HG03521 (cell line): Measurements from ENCODE around the gene SAMD4A.

Experiments
- ATAC-seq: cut with Tn5 transposase; IDR thresholded peaks from one replicate; pipeline ENCODE4 v1.9.1; 2021; ENCODE audit warnings: mild to moderate bottlenecking, moderate library complexity; ENCODE audit not compliant: unreplicated experiment

Gene SAMD4A

GRCh38 chr14:54812617-54813016 lies 245.7 kb downstream of the SAMD4A start:
- ATAC-seq: no peak

- ATAC-seq: no peak
These were observed 246.2 kb downstream of the SAMD4A start for GRCh38 chr14:54813081-54813480.

- ATAC-seq: no peak
These were observed 247.1 kb downstream of the SAMD4A start for GRCh38 chr14:54814076-54814475.

- ATAC-seq: no peak
These were observed 248.1 kb downstream of the SAMD4A start for GRCh38 chr14:54815016-54815415.

DNA sequence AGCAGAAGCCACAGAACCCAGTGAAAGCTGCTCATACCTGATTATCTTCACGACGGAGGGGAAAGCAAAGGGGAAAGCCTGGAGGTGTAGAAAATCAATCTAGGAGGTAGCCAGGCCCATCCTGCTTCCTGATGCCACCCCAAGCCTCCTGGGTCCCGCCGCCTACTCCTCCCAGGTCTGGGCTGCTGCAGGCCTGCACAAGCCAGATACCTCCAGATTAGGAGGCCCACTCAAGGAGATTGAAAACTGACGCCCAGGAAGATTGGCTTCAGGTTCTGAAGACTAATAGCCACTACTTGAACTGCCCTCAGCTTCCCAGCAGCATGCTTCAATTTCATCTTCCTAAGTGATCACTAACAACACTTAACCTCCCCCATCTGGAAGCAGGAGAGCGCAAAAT lies 248.6 kb downstream of the SAMD4A start:
- no peak for ATAC-seq

- no peak for ATAC-seq
These were observed 249.5 kb downstream of the SAMD4A start for GRCh38 chr14:54816450-54816849.

DNA sequence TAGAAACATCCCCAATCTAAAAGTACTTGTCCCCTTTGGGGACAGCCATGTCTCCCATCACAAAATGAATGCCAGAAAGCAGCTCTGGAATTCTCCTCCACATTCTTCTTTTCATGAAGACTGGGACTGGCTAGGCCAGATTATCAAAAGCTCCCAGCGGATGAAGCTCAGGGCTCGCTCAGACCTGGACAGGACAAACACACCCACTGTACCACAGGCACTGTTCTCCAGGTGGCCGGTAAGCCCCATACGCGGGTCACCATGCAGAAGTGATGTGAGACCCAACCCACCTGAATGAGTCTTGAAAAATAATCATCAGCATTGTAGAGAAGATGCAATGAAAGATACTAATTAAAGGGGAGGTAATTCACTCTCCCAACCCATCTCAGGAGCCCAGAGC lies 250.6 kb downstream of the SAMD4A start:
- ATAC-seq: no peak

- ATAC-seq: no peak
These were observed 251.5 kb downstream of the SAMD4A start for GRCh38 chr14:54818201-54819133.

DNA sequence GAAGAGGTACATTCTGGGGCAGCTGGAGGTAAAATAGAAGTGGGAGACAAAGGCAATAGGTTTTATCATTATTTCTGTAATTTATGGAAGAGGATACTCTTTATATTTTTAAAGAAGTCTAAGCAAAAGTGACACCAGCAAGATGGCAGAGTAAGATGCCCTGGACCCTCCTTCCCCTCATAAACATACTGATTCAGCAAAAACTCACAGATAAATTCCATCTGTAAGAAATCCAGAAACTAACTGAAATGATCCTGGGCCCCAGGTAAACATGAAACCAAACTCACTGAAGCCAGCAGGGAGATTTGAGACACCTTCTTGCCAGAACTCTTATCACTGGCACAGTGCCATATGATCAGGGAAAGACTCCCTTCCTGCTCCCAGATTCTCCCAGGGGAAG lies 255.8 kb downstream of the SAMD4A start:
- ATAC-seq: no peak

GRCh38 chr14:54823757-54824549 lies 257.0 kb downstream of the SAMD4A start:
- ATAC-seq: no peak

DNA sequence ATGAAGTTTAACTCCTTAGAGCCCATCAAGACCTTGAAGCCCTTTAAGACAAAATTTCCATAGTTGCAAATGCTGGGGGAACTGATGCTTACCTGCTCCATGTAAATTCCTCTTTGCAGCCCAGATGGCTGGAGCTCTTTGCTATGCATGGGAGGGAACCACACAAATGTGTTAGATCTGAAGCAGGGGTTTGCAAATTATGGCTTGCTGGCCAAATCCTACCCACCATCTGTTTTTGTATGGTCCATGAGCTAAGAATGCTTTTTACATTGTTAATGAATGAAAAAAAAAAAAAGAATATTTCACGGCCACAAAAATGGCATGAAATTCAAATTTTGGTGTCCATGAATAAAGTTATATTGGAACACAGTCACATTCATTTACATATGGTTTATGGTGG lies 261.1 kb downstream of the SAMD4A start:
- ATAC-seq: no peak

GRCh38 chr14:54829486-54830224 lies 262.7 kb downstream of the SAMD4A start:
- ATAC-seq: no peak

DNA sequence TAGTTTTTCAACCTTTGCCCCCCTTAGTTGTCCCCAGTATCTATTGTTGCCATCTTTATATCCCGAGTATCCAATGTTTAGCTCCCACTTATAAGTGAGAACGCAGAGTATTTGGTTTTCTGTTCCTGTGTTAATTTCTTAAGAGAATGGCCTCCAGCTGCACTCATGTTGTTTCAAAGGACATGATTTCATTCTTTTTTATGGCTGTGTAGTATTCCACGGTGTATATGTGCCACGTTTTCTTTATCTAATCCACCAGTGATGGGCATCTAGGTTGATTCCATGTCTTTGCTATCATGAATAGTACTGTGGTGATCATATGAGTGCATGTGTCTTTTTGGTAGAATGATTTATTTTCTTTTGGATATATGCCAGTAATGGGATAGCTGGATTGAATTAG lies 263.7 kb downstream of the SAMD4A start:
- no peak for ATAC-seq

GRCh38 chr14:54834081-54834480 lies 267.2 kb downstream of the SAMD4A start:
- ATAC-seq: no peak

DNA sequence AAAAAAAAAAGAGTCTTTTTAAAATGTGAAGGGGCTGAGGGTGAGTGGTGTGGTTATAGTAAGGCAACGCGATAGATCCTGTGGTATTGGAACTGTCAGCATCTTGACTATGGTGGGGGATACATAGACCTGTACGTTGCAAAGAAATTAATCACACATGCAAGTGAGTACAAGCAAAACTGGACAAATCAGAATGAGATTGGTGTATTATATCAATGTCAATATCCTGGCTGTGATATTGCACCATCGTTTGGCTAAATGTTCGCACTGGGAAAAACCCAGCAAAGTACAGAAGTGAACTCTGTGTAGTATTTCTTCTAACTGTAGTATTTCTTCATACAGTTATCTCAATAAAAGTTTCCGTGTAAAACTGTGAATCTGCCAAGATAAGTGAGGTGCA lies 267.8 kb downstream of the SAMD4A start:
- ATAC-seq: no peak

- no peak for ATAC-seq
These were observed 269.3 kb downstream of the SAMD4A start for GRCh38 chr14:54836231-54836630.

GRCh38 chr14:54837508-54838149 lies 270.7 kb downstream of the SAMD4A start:
- no peak for ATAC-seq

DNA sequence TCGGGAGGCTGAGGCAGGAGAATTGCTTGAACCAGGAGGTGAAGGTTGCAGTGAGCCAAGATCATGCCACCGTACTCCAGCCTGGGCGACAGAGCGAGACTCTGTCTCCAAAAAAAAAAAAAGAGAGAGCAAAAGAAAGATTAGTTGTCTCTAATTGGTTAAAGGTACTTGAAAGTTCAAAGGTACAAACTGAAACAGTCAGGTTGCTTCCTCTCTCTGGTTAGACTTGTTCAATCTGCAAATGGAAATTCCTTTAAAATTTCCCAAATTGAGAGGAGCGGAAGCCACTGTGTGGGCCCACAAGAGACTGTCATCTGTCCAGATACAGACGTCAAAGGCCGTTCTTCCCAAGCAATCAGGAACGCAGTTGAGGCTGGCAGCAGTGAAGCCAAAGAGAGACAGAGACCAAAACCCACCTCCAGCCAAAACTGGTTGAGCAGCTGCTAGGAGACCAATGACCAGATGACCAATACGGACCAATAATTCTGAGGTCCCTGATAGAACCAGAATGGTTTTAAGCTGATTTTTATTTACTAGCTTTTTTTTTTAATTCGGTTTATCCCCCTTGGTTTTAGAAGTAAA lies 272.1 kb downstream of the SAMD4A start:
- no peak for ATAC-seq

DNA sequence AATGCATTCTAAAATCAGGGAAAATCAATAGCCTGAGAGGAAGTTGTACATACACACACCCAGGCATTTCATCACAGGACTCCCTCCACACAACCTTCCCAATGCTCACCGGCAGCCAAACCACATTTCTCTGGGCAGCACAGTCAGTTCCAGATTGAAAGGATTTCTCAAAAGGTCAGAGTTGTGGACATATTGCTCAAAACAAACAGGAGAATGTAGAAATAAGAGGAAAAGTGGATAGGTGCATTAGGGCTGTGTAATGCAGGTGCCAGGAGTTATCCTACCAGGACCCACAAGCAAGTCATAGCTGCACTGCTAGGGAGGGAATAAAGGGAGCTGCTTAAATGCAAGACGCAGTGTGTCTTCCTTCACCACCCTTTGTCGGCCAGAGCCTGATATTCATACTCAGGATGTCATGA lies 272.8 kb downstream of the SAMD4A start:
- no peak for ATAC-seq

DNA sequence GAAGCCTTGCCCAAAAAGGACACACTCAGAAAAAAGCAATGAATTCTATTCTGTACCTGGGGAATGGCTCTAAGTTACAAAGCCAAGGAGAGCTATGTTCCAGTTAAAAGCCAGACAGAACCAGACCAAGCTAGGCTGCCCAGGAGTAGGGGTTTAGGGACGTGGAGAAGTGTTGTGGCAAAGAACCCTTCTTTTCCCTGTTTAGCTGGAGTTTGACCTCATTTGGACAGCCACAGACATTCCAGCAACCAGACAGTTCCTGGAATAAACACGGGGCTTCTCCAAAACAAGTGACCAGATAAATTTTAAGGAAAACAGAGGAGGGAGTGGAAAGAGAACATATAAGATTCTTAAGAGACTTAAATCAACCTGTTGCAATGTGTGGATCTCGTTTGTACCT lies 273.4 kb downstream of the SAMD4A start:
- no peak for ATAC-seq
